Stimulated activated CD4-positive, alpha-beta T cell treated with anti-CD3 and anti-CD28 coated beads, Interleukin-2, amount 100 ng/mL, for 24 hours (primary cell): ENCODE measurements around the gene NDUFV1.
"Not testable (repeated sequence)": the region's sequence is repeated elsewhere in the genome, so short reads cannot be mapped to it uniquely, and the experiment has no call there.

Experiments used
- DNase-seq, 2 donors: peaks; one replicate each; pipeline ENCODE4 v3.0.0-alpha.2; 2020

NDUFV1 gene

DNA sequence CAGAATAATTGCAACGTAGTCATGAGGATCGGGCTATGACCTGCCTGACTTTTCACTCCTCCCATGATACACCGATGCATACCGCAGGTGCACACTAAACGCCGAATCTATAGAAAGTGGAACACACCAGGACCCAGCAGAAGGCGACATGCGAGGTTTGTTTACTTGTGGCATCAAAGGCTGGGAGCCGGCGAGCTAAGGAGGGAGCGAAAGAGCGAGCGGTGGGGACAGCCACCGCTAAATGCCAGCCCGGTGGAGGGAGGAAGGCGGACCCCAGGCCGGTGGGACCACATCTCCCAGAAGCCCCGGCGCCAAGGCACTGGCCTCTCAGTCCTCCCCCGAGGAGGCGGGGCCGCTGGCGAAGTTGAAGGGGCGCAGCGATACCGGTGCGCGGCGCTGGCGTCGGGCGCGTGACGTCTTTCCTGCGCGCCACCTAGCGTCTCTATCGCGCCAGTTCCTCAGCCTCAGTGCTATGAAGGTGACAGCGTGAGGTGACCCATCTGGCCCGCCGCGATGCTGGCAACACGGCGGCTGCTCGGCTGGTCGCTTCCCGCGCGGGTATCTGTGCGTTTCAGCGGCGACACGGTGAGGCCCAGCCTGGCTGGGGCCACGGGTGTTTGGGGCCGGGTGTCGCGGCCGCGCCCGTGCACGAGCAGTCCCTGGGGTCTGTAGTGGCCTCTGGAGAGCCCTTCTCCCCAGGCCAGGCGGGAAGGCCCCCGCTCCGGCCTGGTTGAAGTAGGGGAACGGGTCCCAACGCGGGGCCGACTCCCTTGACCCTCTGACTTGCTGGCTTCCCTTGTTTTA is at the start of gene NDUFV1:
Gene NDUFV1 (plus strand): TSS at position 445 of the 804 bp plus-strand sequence. CDS start 69 bp downstream, at position 514.
- peak; percentile 98 for DNase-seq

- no peak for DNase-seq
Measured at GRCh38 chr11:67558084-67558772, 48.5 kb upstream of the NDUFV1 start.

DNA sequence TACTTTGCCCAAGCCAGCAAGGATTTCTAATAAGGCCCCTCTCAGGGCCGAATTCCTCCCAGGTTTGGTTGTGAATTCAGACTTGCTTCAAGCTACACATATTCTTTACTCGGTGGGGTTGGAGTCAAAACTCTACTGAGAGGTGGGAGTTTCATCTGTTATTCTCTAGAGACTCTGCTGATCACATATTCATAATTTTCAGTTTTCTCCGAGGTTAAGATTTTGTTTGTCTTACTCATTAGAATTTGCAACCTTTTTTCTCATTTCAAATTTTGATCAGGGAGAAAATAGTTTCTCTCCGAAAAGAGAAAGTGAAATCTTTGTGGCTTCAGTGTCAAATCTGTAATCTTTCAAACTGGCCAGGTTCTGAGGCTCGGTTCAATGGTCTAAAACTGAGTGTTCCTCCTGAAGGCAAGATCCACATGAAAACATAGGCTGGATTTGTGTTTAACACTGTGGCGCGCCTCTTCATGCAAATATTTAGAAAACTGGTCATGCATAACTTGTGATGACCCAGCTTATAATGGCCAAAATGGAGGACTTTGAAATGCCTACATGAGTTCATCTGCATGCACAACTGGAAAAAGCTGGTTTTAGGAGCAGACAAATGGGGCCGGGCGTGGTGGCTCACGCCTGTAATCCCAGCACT is 44.6 kb upstream of the NDUFV1 start:
- no peak for DNase-seq

DNA sequence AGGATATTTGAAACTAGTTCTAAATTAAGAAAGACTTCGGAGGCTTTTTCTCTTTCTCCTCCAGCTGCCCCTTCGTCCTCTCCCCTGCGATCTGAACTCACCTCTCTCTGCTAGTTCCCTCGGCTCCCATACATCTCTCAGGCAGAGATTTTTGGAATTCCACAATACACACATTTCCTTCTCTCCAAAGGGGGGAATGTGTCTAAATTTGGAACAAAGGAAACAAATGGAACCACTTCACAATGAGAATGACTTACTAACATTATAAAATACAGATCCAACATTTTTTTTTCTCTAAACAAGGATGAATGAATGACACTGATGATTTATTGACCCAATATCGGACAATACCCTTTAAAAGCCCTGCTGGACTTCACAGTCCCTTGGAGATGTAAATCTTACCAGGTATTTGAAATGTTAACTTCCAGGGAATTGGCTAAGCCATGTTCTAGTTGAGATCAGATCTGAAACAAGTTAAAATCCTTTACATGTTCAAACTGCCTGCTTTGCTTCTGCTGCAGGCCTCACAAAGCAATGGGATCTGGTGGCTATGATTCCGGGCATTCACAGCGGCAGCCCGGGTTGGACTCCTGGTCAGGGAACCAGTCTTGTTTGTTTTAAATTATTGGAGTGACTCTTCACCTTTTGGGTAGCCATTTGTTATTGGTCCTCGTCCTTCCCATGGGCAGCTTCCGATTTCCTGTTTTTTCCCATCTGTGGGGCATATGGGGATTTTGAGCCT is 43.6 kb upstream of the NDUFV1 start:
- DNase-seq = no peak

GRCh38 chr11:67563705-67564114 is 43.0 kb upstream of the NDUFV1 start:
- not testable (repeated sequence) for DNase-seq

GRCh38 chr11:67564230-67564629 is 42.5 kb upstream of the NDUFV1 start:
- DNase-seq = no peak

DNA sequence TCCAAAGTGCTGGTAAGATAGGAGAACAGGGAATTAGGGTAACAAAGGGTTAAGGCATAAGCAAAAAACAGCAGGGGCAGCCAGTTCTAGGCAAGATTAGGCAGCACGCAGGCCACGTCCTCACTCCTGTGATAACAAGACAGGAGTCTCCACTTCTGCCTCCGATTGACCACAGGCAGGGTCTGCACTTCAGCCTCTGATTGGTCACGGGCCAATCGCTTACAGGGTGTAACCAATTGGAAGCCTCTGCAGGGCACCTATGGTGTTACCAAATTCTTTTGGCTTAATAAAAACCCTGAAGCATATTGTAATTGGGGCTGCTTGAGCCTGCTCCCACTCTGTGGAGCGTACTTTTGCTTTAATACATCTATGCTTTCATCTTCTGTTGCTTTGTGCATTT is 35.3 kb upstream of the NDUFV1 start:
- no peak for DNase-seq

DNA sequence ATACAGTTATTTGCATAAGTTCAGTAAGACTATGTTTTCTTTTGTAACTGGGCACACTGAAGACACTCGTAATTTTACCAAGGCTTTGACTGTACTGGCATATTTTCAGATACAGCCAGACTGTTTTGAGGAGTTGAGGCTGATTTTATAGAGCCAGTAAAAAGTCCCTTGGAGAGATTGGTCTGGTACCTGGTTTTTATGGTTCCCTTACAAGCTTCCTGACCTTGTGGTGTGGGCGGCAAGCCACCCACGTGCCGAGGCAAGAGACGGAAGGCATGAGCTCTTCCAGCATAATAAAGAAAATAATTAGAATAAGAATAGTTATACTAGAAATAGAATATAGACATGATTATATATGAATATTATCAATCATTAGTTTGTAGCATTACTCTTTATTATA is 34.4 kb upstream of the NDUFV1 start:
- no peak for DNase-seq

GRCh38 chr11:67572747-67573419 is 33.9 kb upstream of the NDUFV1 start:
- DNase-seq = peak; percentile 40

- DNase-seq = no peak
Measured at GRCh38 chr11:67574938-67575337, 31.8 kb upstream of the NDUFV1 start.

DNA sequence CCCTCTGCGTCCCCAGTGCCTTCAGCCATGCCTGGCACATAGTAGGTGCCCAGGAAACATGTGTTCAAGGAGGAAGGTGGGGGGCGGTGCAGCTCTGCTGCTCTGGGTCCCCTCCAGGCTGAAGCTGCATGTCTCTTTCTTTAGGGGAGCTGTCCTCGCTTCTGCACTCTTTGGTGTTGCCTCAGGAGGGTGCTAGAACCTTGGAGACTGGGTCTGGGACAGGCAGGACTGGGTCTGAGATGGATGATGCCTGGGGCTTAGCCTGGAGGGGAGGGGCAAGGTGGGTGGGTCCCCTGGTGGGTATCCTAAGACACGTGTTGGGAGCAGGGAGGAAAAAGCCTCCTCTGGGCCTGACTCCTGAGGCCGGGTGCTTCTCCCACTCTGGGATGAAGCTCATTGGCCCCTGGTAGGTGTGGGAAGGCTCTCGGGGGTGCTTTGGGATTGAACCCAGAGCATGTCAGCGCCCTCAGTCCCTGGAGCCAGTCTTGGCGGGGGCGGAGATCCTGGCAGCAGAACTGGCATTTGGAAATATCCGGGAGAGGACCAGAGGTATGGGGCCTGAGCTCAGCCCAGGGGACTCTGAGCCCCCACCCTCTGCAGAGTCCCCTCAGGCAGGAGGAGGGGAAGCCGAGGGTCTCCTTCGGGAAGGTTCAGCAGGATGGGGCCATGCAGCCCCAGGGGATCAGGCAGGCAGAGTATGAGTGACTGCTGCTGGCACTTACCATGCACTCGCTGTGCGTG is 29.8 kb upstream of the NDUFV1 start:
- DNase-seq = no peak

DNA sequence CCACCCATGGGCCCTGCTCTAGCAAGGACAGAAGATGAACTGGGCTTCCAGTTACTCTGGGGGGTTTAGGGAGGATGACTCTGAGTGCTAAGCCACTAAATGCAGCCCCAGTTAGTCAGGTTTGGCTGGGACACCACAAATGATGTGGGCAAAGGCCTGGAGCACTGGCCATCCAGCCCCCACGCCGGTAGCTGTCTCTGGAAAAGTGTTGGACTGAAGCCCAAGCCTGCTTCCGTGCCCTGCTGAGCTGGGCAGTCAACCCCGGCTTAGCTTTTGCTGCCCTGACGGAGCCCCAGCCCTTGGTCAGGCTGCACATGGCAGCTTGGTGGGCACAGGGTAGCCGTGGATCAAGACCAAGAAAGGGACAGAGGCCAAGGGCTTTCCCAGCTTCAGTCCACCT is 28.8 kb upstream of the NDUFV1 start:
- DNase-seq = no peak

- DNase-seq = no peak
Measured at GRCh38 chr11:67581469-67581868, 25.3 kb upstream of the NDUFV1 start.

DNA sequence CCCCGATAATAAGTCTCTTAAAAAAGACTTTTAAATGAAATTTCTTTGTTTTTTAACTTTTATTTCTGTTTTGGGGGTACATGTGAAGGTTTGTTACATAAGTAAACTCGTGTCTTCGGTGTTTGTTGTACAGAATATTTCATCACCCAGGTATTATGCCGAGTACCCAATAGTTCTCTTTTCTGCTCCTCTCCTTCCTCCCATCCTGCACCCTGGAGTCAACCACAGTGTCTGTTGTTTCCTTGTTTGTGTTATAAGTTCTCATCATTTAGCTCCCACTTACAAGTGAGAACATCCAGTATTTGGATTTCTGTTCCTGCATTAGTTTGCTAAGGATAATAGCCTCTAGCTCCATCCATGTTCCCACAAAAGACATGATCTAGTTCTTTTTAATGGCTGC is 24.7 kb upstream of the NDUFV1 start:
- DNase-seq = no peak

- peak; percentile 83 to 89 for DNase-seq
Measured at GRCh38 chr11:67583247-67584204, 23.2 kb upstream of the NDUFV1 start, which contains the start of gene GSTP1. Gene GSTP1, plus strand, starts transcription at chr11:67583812. Its CDS starts 32 bp downstream, at chr11:67583844.

DNA sequence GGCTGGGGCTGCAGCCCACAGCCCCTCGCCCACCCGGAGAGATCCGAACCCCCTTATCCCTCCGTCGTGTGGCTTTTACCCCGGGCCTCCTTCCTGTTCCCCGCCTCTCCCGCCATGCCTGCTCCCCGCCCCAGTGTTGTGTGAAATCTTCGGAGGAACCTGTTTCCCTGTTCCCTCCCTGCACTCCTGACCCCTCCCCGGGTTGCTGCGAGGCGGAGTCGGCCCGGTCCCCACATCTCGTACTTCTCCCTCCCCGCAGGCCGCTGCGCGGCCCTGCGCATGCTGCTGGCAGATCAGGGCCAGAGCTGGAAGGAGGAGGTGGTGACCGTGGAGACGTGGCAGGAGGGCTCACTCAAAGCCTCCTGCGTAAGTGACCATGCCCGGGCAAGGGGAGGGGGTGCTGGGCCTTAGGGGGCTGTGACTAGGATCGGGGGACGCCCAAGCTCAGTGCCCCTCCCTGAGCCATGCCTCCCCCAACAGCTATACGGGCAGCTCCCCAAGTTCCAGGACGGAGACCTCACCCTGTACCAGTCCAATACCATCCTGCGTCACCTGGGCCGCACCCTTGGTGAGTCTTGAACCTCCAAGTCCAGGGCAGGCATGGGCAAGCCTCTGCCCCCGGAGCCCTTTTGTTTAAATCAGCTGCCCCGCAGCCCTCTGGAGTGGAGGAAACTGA is 22.4 kb upstream of the NDUFV1 start:
- DNase-seq = peak; percentile 48 to 53

DNA sequence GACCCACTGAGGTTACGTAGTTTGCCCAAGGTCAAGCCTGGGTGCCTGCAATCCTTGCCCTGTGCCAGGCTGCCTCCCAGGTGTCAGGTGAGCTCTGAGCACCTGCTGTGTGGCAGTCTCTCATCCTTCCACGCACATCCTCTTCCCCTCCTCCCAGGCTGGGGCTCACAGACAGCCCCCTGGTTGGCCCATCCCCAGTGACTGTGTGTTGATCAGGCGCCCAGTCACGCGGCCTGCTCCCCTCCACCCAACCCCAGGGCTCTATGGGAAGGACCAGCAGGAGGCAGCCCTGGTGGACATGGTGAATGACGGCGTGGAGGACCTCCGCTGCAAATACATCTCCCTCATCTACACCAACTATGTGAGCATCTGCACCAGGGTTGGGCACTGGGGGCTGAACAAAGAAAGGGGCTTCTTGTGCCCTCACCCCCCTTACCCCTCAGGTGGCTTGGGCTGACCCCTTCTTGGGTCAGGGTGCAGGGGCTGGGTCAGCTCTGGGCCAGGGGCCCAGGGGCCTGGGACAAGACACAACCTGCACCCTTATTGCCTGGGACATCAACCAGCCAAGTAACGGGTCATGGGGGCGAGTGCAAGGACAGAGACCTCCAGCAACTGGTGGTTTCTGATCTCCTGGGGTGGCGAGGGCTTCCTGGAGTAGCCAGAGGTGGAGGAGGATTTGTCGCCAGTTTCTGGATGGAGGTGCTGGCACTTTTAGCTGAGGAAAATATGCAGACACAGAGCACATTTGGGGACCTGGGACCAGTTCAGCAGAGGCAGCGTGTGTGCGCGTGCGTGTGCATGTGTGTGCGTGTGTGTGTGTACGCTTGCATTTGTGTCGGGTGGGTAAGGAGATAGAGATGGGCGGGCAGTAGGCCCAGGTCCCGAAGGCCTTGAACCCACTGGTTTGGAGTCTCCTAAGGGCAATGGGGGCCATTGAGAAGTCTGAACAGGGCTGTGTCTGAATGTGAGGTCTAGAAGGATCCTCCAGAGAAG is 21.6 kb upstream of the NDUFV1 start:
- DNase-seq = no peak

- DNase-seq = no peak
Measured at GRCh38 chr11:67585911-67586310, 20.8 kb upstream of the NDUFV1 start.
